ENCODE measurements around the gene RNF130. TPM values are rescaled to one million over a fixed set of nuclear protein-coding genes. Genes with fewer than 3 reads are reported as not detected.

The RNF130 gene
- total RNA-seq, 1 experiment from 2014 or later: 31.8 TPM

DNA sequence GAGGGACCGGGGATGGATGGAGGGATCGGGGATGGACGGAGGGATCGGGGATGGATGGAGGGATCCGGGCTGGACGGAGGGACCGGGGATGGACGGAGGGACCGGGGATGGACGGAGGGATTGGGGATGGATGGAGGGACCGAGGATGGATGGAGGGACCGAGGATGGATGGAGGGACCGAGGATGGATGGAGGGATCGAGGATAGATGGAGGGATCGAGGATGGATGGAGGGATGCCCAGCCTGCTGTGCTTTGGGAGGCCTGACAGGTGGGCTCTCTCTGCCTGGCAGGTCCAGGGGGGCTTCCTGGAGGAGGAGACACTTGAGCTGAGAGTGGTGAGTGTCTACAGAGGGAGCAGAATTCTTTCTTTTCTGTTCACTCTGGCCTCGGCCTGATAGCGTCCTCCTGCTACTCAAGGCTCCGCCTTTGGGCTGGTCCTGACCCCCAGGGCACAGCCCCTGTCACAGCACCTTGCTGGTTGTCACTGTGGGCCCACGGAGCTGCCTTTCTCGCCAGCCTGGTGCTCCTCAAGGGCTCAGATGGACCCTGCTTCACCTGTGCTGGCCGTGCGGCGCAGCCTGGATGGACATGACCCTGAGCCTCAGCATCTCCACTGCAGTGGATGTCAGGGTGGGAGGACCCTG lies 42.2 kb upstream of the RNF130 start:
- BruUV-seq (replicated peaks): no TSS peak
- POLR2A ChIA-PET: interaction anchor here (0.9 kb wide), 1 partner anchor 33 kb away, joined by 3 read pairs; no protein-coding TSS in a partner anchor

DNA sequence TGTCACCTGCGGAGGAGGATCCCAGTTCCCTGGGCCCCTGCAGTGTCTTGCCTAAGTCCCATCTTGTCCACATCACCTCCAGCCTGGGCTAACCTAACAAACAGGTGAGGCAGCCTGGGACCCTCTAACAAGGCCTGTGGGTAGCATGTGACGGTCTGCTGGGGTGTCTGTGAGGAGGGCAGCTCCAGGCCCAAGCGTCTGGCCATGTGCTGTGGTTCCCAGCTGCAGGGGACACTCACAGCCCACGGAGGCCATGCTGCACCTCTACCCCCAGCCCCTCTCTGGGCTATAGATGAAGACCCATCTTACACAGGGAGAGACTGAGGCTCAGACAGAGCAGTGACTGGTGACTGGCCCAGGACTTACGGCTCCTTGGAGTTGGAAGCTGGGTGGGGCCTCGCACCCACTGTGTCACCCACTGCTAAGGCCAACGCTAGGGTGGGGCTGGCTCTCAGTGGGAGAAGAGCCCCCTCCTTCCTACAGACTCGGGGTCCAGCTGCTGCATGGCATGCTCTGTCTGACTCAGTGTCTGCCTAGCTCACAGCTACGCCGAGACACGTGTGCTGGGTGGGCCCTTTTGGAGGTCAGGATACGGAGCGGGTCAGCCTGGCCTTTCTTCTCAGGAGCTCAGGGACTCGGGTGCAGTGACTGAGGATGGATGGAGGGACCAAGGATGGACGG lies 40.8 kb upstream of the RNF130 start:
- no peak for DNase-seq (ENCODE audit: unreplicated experiment)
- Mint-ChIP-seq H3K4me1 (ENCODE audit: insufficient read depth, unreplicated experiment) (no peaks in the 10 kb centered on the region), H3K27me3 (ENCODE audit: insufficient read depth, unreplicated experiment) (no peaks in the 10 kb centered on the region), H3K27ac (ENCODE audit: low read depth, unreplicated experiment) (no peak overlapping the region), H3K4me3 (ENCODE audit: unreplicated experiment) (no peak overlapping the region), H3K9me3 (ENCODE audit: unreplicated experiment) (peaks cover 17% of the 10 kb centered on the region), H3K36me3 (ENCODE audit: insufficient read depth, unreplicated experiment) (peaks cover 6% of the 10 kb centered on the region)
- no TSS peak for BruUV-seq (replicated peaks)
- intact Hi-C loops (cut with micrococcal nuclease): no loop called here
- TF ChIP-seq, protein P1, sequence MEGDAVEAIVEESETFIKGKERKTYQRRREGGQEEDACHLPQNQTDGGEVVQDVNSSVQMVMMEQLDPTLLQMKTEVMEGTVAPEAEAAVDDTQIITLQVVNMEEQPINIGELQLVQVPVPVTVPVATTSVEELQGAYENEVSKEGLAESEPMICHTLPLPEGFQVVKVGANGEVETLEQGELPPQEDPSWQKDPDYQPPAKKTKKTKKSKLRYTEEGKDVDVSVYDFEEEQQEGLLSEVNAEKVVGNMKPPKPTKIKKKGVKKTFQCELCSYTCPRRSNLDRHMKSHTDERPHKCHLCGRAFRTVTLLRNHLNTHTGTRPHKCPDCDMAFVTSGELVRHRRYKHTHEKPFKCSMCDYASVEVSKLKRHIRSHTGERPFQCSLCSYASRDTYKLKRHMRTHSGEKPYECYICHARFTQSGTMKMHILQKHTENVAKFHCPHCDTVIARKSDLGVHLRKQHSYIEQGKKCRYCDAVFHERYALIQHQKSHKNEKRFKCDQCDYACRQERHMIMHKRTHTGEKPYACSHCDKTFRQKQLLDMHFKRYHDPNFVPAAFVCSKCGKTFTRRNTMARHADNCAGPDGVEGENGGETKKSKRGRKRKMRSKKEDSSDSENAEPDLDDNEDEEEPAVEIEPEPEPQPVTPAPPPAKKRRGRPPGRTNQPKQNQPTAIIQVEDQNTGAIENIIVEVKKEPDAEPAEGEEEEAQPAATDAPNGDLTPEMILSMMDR (IDR thresholded peaks at IDR 0.05; ENCODE audit: unreplicated experiment): no peak
- ChIA-PET POLR2A (no interaction called here), CTCF (interaction anchor here (0.6 kb wide), 1 partner anchor 62 kb away, joined by 3 read pairs; no protein-coding TSS in a partner anchor)

More for the DNA sequence above, 42.2 kb upstream of the RNF130 start:
- Mint-ChIP-seq H3K27ac (ENCODE audit: low read depth, unreplicated experiment) (no peak overlapping the region), H3K4me3 (ENCODE audit: unreplicated experiment) (no peak overlapping the region), H3K27me3 (ENCODE audit: insufficient read depth, unreplicated experiment) (no peaks in the 10 kb centered on the region), H3K4me1 (ENCODE audit: insufficient read depth, unreplicated experiment) (no peaks in the 10 kb centered on the region), H3K36me3 (ENCODE audit: insufficient read depth, unreplicated experiment) (peaks cover under 1% of the 10 kb centered on the region), H3K9me3 (ENCODE audit: unreplicated experiment) (peaks cover 8% of the 10 kb centered on the region)
- CTCF ChIA-PET: no interaction called here
- intact Hi-C loops (cut with micrococcal nuclease): no loop called here
- TF ChIP-seq, protein P1 (IDR thresholded peaks at IDR 0.05; ENCODE audit: unreplicated experiment): no peak
- no peak for DNase-seq (ENCODE audit: unreplicated experiment)

DNA sequence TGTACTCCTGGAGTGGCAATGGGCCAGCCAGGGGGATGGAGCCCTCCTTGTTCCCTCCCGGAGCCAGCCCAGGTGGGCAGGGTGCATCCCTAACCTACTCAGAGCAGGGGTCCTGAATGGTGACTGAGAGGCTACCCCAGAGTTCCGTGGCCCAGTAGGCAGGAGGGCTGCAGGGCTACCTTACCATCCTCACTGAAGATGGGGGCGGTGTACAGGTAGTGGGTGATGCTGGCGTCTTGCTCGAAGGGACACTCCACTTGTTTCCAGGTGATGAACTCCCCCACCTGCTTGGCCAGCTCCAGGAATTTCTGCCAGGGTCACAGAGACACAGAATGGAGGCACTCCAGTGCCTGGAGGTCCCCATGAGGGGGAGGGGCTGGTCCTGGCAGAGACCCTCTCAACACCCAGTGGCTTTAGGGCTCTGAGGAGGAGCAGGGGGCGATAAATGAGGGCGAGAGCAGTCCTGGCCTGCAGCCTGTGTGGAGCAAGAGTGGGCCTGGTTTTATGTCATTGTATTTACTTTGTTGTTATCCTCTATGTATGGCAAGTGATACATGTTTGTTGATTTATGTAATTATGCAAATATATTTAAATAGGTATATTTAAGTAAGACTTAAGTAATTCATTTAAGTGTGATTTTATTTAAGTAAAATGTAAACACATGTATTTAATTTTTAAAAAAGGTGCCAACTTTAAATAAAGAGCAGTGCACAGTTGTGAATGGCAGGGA lies 39.9 kb upstream of the RNF130 start:
- Mint-ChIP-seq H3K27ac (ENCODE audit: low read depth, unreplicated experiment) (no peak overlapping the region), H3K27me3 (ENCODE audit: insufficient read depth, unreplicated experiment) (no peaks in the 10 kb centered on the region), H3K9me3 (ENCODE audit: unreplicated experiment) (peaks cover 26% of the 10 kb centered on the region), H3K36me3 (ENCODE audit: insufficient read depth, unreplicated experiment) (peaks cover 6% of the 10 kb centered on the region), H3K4me1 (ENCODE audit: insufficient read depth, unreplicated experiment) (no peaks in the 10 kb centered on the region), H3K4me3 (ENCODE audit: unreplicated experiment) (no peak overlapping the region)
- intact Hi-C loops (cut with micrococcal nuclease): no loop called here
- TF ChIP-seq, protein P1 (IDR thresholded peaks at IDR 0.05; ENCODE audit: unreplicated experiment): no peak
- no peak for DNase-seq (ENCODE audit: unreplicated experiment)
- CTCF ChIA-PET: no interaction called here
- BruUV-seq (replicated peaks): no TSS peak
- POLR2A ChIA-PET: interaction anchor here (0.7 kb wide), 1 partner anchor 210 kb away, joined by 3 read pairs; no protein-coding TSS in a partner anchor

DNA sequence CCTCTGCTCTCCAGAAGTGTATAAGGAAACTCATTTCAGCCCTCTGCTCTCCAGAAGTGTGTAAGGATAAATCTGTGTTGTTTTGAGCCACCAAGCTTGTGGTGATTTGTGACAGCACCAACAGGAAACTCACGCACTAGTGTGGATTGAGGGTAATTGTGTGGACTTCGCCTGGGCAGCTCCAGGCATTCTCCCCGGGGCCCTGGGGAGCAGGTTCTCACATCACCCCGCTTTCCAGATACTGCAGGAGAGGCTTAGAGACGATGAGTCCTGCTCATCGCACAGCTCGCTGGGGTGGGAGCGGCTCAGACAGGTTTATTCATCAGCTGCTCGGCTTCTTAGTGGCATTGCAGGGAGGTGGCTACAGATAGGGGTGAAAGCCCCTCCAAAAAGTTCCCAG lies 38.4 kb upstream of the RNF130 start:
- intact Hi-C loops (cut with micrococcal nuclease): no loop called here

More for the DNA sequence above, 38.4 kb upstream of the RNF130 start:
- peaks cover 6% of the 10 kb centered on the region for H3K36me3 Mint-ChIP-seq (ENCODE audit: insufficient read depth, unreplicated experiment)
- no peak overlapping the region for H3K4me3 Mint-ChIP-seq (ENCODE audit: unreplicated experiment)
- TF ChIP-seq, protein P1 (IDR thresholded peaks at IDR 0.05; ENCODE audit: unreplicated experiment): no peak
- no TSS peak for BruUV-seq (replicated peaks)
- H3K9me3 Mint-ChIP-seq (ENCODE audit: unreplicated experiment): peaks cover 32% of the 10 kb centered on the region
- ChIA-PET POLR2A (interaction anchor here (0.6 kb wide), 1 partner anchor 121 kb away, joined by 3 read pairs; no protein-coding TSS in a partner anchor), CTCF (interaction anchor here (0.6 to 0.9 kb wide), 4 partner anchors 13 to 417 kb away, joined by 3 to 7 read pairs (median 4); no protein-coding TSS in a partner anchor)
- no peak overlapping the region for H3K27ac Mint-ChIP-seq (ENCODE audit: low read depth, unreplicated experiment)
- no peaks in the 10 kb centered on the region for H3K4me1 Mint-ChIP-seq (ENCODE audit: insufficient read depth, unreplicated experiment)
- DNase-seq (ENCODE audit: unreplicated experiment): no peak
- no peaks in the 10 kb centered on the region for H3K27me3 Mint-ChIP-seq (ENCODE audit: insufficient read depth, unreplicated experiment)

All from MCF 10A (cell line).